Ovary (tissue), 9 donors: Measurements from ENCODE around the gene GRK2. TPM values are rescaled to one million over a fixed set of nuclear protein-coding genes. Genes with fewer than 3 reads are reported as not detected.

Experiments used
- DNase-seq, 5 donors: peaks; one replicate each; pipeline ENCODE4 v3.0.0-alpha.2; 2019 to 2020
- H3K27ac ChIP-seq, 2 donors: fragments of 200-600 bp; one replicate each; pipeline versions ENCODE4 v1.5.1 to v1.8.0; 2019 to 2022
- H3K27me3 ChIP-seq: fragments of 200-600 bp; one replicate; pipeline ENCODE4 v1.8.0; 2022
- H3K36me3 ChIP-seq: fragments of 200-600 bp; sonication (generic); one replicate; pipeline ENCODE4 v1.5.1; 2019
- H3K4me1 ChIP-seq: one replicate; pipeline ENCODE4 v1.8.1; 2013; ENCODE audit warnings: mild to moderate bottlenecking, moderate library complexity; ENCODE audit not compliant: insufficient read depth
- H3K4me3 ChIP-seq: fragments of 200-600 bp; sonication (generic); one replicate; pipeline ENCODE4 v1.5.1; 2017
- H3K9me3 ChIP-seq, 2 donors: fragments of 200-600 bp in 1 of 2; sonication (generic) in 1 of 2; one replicate each; pipeline versions ENCODE4 v1.5.1 to v1.8.1; 2013 to 2019; ENCODE audit warnings: mild to moderate bottlenecking in 1 of 2, moderate library complexity in 1 of 2
- EP300 ChIP-seq: sonication (generic); formaldehyde crosslinking; IDR thresholded peaks from one replicate; pipeline ENCODE4 v1.6.1; 2017; ENCODE audit warnings: antibody characterized with exemption
- POLR2A ChIP-seq: fragments of 450-650 bp; IDR thresholded peaks from one replicate; pipeline ENCODE4 v1.6.1; 2017; ENCODE audit warnings: antibody characterized with exemption, mild to moderate bottlenecking, moderate library complexity
- WGBS, 3 donors: extraction: QIAGEN DNeasy Blood & Tissue Kit in 1 of 3; methylation state at CpG; one replicate each; pipeline versions ENCODE4 v1.1.5 to v1.1.7; 2013 to 2017; 5-methylcytosine and 5-hydroxymethylcytosine counted together
- intact Hi-C, 4 donors: fragments of 100-400 bp; cut with DNase I; formaldehyde crosslinking; loops; one replicate each; pipeline versions ENCODE4 v1.11.0 to v1.15.1; 2022 to 2023
- polyA plus RNA-seq, 2 donors: library from polyadenylated mRNA; stranded (reverse); fragments of 200-250 nt in 1 of 2; fragments of 350-450 nt in 1 of 2; fragmentation: Illumina TruSeq in 1 of 2; extraction: RNeasy Lipid Tissue Mini Kit (QIAGEN cat#74804) in 1 of 2; gene quantifications; one replicate each; pipeline ENCODE4 v1.2.3, GENCODE V29; 2013 to 2014
- total RNA-seq, 7 donors: library from RNA; depleted of rRNA in 2 of 7; stranded (reverse); fragments of >200 nt in 2 of 7; fragmentation: NEBNext Ultra II Directional in 3 of 7; extraction: Animal tissue kit (Norgen Biotek cat#: 25700) in 3 of 7; gene quantifications; one replicate each; pipeline versions ENCODE4 v1.1.0 to v1.2.4, GENCODE V29; 2016 to 2023
- TF ChIP-seq, protein P1 (sequence below), 3 donors: fragments of 450-650 bp in 2 of 3; fragments of 200-600 bp in 1 of 3; IDR thresholded peaks; one replicate each; pipeline versions ENCODE4 v1.5.1 to v1.8.0; 2016 to 2022; ENCODE audit warnings: antibody characterized with exemption in 3 of 3, mild to moderate bottlenecking in 1 of 3
- donor health status: DM: no; HTN: no; CAD: no; lungs with moderate emphysema.
- donor health status: DM: no; HTN: no; CAD: no.
- donor health status: Bipolar disorder and iron deficiency.
- donor health status: DM: yes; HTN: yes; CAD: no.
- donor health status: DM: no; HTN: no; CAD: no.
- donor health status: DM: yes; HTN: yes; CAD: no.

GRK2 gene
- total and polyA plus RNA-seq, 9 donors = 21.5 to 58.1 (median 40.5) TPM

DNA sequence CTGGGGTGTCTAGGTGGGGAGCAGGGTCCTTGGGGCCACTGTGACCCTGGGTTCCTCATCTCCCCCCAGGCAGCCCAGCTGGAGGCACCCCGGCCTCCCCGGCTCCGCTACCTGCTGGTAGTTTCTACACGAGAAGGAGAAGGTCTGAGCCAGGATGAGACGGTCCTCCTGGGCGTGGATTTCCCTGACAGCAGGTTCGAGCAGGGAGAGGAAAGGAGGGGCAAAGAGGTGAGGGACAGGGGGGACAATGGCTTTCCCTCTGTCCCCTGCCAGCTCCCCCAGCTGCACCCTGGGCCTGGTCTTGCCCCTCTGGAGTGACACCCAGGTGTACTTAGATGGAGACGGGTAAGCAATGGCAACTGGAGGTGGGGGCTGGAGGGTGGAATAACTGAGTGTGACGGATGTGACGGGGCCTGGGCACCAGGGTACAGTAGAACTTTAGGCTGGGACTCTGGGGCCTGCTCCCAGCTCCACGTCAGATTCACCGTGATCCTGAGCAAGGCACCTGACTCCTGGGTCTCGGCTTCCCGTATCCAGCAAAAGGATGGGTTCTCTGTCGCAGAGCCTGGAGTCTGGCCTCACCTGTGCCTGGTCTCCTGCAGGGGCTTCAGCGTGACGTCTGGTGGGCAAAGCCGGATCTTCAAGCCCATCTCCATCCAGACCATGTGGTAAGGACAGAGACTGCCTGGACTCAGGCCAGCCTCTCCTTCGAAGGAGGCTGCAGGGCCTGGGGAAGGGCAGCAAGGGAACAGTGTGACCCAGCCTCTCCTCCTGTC, 40.7 kb downstream of the GRK2 start:
- 87 to 92% (median 91%) methylated on average over 18 to 19 of the region's 19 CpGs for WGBS, 3 donors
- DNase-seq = peak in 1 of 5 donors; percentile 24

DNA sequence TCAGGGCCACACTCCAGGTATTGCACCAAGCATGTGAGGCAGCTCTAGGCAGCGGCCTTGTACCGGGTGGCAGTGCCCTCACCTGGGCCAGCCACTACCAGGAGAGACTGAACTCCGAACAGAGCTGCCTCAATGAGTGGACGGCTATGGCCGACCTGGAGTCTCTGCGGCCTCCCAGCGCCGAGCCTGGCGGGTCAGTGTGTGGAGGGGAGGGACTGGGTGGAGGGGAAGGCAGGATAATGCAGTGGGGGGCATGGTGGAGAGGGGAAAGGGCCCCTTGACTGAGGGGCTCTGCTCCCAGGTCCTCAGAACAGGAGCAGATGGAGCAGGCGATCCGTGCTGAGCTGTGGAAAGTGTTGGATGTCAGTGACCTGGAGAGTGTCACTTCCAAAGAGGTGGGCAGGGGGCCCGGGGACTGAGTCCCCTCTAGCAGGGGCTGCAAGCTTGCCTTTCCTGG, 41.3 kb downstream of the GRK2 start:
- Histone ChIP-seq H3K9me3 (no peaks in the 10 kb centered on the region), H3K27ac (no peak overlapping the region), H3K4me1 (peaks cover 8% of the 10 kb centered on the region), H3K36me3 (no peaks in the 10 kb centered on the region), H3K27me3 (no peaks in the 10 kb centered on the region), H3K4me3 (no peak overlapping the region)
- 78 to 84% (median 84%) methylated on average over 12 of the region's 12 CpGs for WGBS, 3 donors
- DNase-seq = peak in 1 of 5 donors; percentile 14
- intact Hi-C loops = loop anchor here in 1 of 4 donors (5.0 kb wide), 1 partner anchor 35 kb away; no protein-coding TSS in a partner anchor
- no peak for TF ChIP-seq EP300
- TF ChIP-seq, protein P1, sequence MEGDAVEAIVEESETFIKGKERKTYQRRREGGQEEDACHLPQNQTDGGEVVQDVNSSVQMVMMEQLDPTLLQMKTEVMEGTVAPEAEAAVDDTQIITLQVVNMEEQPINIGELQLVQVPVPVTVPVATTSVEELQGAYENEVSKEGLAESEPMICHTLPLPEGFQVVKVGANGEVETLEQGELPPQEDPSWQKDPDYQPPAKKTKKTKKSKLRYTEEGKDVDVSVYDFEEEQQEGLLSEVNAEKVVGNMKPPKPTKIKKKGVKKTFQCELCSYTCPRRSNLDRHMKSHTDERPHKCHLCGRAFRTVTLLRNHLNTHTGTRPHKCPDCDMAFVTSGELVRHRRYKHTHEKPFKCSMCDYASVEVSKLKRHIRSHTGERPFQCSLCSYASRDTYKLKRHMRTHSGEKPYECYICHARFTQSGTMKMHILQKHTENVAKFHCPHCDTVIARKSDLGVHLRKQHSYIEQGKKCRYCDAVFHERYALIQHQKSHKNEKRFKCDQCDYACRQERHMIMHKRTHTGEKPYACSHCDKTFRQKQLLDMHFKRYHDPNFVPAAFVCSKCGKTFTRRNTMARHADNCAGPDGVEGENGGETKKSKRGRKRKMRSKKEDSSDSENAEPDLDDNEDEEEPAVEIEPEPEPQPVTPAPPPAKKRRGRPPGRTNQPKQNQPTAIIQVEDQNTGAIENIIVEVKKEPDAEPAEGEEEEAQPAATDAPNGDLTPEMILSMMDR (IDR thresholded peaks at IDR 0.05) = no peak
- TF ChIP-seq POLR2A = no peak

More for the DNA sequence above, 40.7 kb downstream of the GRK2 start:
- no peaks in the 10 kb centered on the region for H3K36me3 ChIP-seq
- no peaks in the 10 kb centered on the region for H3K27me3 ChIP-seq
- no peak overlapping the region for H3K27ac ChIP-seq
- intact Hi-C loops = loop anchor here in 1 of 4 donors (5.0 kb wide), 1 partner anchor 35 kb away; no protein-coding TSS in a partner anchor
- H3K9me3 ChIP-seq = no peaks in the 10 kb centered on the region
- H3K4me3 ChIP-seq = no peak overlapping the region
- peaks cover 9% of the 10 kb centered on the region for H3K4me1 ChIP-seq
- TF ChIP-seq, protein P1 (IDR thresholded peaks at IDR 0.05) = no peak
- no peak for TF ChIP-seq EP300
- no peak for TF ChIP-seq POLR2A

DNA sequence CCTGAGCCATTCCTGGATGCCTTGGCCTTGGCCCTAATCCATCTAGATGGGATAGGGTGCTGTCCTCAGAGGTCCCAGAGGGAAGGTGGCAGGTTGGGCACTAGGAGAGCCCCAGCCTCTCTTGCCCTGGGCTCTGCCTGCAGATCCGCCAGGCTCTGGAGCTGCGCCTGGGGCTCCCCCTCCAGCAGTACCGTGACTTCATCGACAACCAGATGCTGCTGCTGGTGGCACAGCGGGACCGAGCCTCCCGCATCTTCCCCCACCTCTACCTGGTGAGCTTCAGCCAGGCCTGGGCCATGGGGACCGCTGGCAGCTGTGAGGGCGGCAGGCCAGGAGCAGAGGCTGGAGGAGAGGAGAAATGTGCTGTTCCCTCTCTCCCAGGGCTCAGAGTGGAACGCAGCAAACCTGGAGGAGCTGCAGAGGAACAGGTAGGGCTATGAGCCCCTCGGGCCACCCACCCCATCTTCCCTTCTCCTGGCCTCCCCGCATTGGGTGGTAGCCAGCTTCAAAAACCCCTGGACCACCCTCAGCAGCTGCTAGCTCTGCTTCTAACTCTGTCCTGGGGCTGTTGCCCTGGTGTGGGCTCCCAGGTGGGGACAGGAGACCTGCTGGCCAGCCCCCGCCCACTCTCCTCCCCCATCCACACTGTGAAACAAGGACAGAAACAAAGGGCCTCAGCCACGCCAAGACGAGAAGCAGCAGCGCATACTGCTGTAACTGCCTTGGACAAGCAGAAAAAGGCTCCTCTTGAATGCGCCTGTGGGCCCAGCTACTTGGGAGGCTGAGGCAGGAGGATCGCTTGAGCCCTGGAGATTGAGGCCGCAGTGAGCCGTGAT, 42.0 kb downstream of the GRK2 start:
- intact Hi-C loops = loop anchor here in 1 of 4 donors (5.0 kb wide), 1 partner anchor 36 kb away; no protein-coding TSS in a partner anchor
- Histone ChIP-seq H3K36me3 (no peaks in the 10 kb centered on the region), H3K27ac (no peak overlapping the region), H3K9me3 (no peaks in the 10 kb centered on the region), H3K27me3 (no peaks in the 10 kb centered on the region), H3K4me3 (no peak overlapping the region), H3K4me1 (peaks cover 6% of the 10 kb centered on the region)
- TF ChIP-seq EP300 (no peak), POLR2A (no peak)
- TF ChIP-seq, protein P1 (IDR thresholded peaks at IDR 0.05) = no peak
- 90 to 94% (median 92%) methylated on average over 20 of the region's 20 CpGs for WGBS, 3 donors
- DNase-seq = no peak

DNA sequence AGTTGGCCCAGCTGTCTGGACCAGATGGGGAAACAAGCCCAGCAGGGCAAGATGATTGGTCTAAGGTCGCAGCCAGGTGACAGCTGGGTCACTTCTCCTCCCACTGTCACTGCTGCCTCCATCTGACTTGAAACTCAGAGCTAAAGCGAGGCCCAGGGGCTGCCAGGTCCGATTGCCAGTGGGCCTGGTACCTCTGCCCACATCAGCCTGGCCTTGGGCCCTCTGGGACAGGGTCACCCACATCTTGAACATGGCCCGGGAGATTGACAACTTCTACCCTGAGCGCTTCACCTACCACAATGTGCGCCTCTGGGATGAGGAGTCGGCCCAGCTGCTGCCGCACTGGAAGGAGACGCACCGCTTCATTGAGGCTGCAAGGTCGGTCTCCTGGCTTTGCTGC, 42.9 kb downstream of the GRK2 start:
- Histone ChIP-seq H3K4me3 (no peak overlapping the region), H3K27me3 (no peaks in the 10 kb centered on the region), H3K9me3 (no peaks in the 10 kb centered on the region), H3K4me1 (peaks cover 5% of the 10 kb centered on the region), H3K27ac (no peak overlapping the region), H3K36me3 (no peaks in the 10 kb centered on the region)
- TF ChIP-seq, protein P1 (IDR thresholded peaks at IDR 0.05) = no peak
- WGBS, 3 donors = 92 to 96% (median 92%) methylated on average over 11 of the region's 11 CpGs
- DNase-seq = no peak
- intact Hi-C loops = loop anchor here in 1 of 4 donors (5.0 kb wide), 1 partner anchor 37 kb away; no protein-coding TSS in a partner anchor
